ENCODE data around the gene ZNF532. TPM values are rescaled to one million over a fixed set of nuclear protein-coding genes. Genes with fewer than 3 reads are reported as not detected.

The ZNF532 gene
- total and polyA plus RNA-seq, 9 of the 15 experiments (the other 6 are each of a cell fraction or from before 2014, with no cell fraction given), result 0.42 TPM; not detected in 8

DNA sequence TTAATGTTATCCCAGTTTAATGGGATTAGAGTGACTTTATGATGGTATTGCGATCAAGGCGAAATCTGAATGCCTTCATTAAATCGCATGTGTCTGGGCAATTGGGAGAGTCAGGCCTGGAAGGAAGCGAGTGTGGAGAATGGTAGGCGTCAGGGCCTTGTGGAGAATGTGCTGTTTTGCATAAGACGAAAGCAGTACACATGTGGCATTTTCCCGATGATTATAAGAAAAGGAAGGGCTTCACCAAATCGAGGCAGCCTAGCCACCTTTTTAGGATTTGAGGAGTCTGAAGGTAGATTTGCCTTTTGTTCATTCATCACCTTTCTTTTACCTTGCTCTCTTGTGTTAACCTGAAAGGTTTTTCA is 1.0 kb downstream of the ZNF532 start:
- H3K9me3 ChIP-seq (replicated peaks; ENCODE audit: control insufficient read depth, insufficient read depth, low read depth, low read length), result no peaks in the 10 kb centered on the region
- TF ChIP-seq NRF1 (conservative IDR thresholded peaks at IDR 0.05 in 1 of 2, IDR thresholded peaks at IDR 0.05 in 1 of 2) (no peak), RFX5 (IDR thresholded peaks at IDR 0.05; ENCODE audit: low read depth, low read length) (no peak), ZNF644 (tag; IDR thresholded peaks at IDR 0.05; ENCODE audit: low read depth) (no peak)
- TF ChIP-seq, protein P1, sequence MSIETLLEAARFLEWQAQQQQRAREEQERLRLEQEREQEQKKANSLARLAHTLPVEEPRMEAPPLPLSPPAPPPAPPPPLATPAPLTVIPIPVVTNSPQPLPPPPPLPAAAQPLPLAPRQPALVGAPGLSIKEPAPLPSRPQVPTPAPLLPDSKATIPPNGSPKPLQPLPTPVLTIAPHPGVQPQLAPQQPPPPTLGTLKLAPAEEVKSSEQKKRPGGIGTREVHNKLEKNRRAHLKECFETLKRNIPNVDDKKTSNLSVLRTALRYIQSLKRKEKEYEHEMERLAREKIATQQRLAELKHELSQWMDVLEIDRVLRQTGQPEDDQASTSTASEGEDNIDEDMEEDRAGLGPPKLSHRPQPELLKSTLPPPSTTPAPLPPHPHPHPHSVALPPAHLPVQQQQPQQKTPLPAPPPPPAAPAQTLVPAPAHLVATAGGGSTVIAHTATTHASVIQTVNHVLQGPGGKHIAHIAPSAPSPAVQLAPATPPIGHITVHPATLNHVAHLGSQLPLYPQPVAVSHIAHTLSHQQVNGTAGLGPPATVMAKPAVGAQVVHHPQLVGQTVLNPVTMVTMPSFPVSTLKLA (conservative IDR thresholded peaks at IDR 0.05), result no peak
- intact Hi-C loops (cut with micrococcal nuclease) (no loop called here), in situ Hi-C loops (cut with MboI) (no loop called here)
- POLR2A ChIA-PET, result no interaction called here
- no peak overlapping the region for H3K4me2 ChIP-seq (ENCODE audit: insufficient read depth, low read length)
- H3K36me3 ChIP-seq (ENCODE audit: control insufficient read depth, insufficient read depth, low read length), result no peaks in the 10 kb centered on the region
- H4K20me1 ChIP-seq (replicated peaks; ENCODE audit: control insufficient read depth, insufficient read depth, low read length), result no peaks in the 10 kb centered on the region
- no peaks in the 10 kb centered on the region for H3K9me1 ChIP-seq (ENCODE audit: control insufficient read depth, insufficient read depth, low read length)
- no peak overlapping the region for H2AFZ ChIP-seq (ENCODE audit: low read depth, low read length)
- H3K27me3 ChIP-seq (ENCODE audit: control insufficient read depth in 2 of 2, insufficient read depth in 2 of 2, low read length in 2 of 2), result no peaks in the 10 kb centered on the region
- CTCF ChIA-PET (ENCODE audit: low intra/inter-chr PET ratio), result no interaction called here
- DNase-seq (ENCODE audit: extremely low read depth in 1 of 4, low spot score in 3 of 4), result no peak
- 0% methylated on average over 8 of the region's 8 CpGs for WGBS (ENCODE audit: insufficient coverage, low coverage, missing lambda C conversion rate)
- no TSS peak for BruUV-seq (replicated peaks)
- H3K9ac ChIP-seq (ENCODE audit: insufficient read depth in 1 of 2, low read depth in 2 of 2, low read length in 2 of 2), result no peak overlapping the region
- H3K4me1 ChIP-seq (replicated peaks in 1 of 2; ENCODE audit: control insufficient read depth in 2 of 2, insufficient read depth in 2 of 2, low read length in 2 of 2), result no peaks in the 10 kb centered on the region
- no peak overlapping the region for H3K4me3 ChIP-seq
- H3K27ac ChIP-seq (ENCODE audit: extremely low read depth, low read depth, low read length), result no peak overlapping the region
- no peak for FAIRE-seq
- no peak for ATAC-seq
- H3K79me2 ChIP-seq (ENCODE audit: control insufficient read depth, insufficient read depth, low read length), result no peaks in the 10 kb centered on the region
